ENCODE results near the gene DPP9.

DNA sequence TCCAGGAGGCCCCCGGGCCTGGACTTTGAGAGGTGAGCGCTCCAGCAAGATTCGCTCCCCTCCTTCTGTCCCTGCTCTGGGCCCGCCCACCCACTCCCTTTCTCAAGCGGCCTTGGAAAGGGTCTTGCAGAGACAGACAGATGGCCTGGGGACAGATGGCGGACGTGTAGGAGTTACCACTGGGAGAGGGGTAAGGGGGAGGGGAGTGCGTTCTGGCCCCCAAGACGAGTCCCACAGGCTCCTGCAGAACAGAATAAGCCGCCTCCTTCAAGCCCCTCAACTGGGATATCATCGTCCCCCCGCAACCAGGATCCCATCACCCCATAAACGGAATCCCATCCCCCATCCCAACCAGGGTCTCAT, 87.9 kb downstream of the DPP9 start:
- TF ChIP-seq, protein P1, sequence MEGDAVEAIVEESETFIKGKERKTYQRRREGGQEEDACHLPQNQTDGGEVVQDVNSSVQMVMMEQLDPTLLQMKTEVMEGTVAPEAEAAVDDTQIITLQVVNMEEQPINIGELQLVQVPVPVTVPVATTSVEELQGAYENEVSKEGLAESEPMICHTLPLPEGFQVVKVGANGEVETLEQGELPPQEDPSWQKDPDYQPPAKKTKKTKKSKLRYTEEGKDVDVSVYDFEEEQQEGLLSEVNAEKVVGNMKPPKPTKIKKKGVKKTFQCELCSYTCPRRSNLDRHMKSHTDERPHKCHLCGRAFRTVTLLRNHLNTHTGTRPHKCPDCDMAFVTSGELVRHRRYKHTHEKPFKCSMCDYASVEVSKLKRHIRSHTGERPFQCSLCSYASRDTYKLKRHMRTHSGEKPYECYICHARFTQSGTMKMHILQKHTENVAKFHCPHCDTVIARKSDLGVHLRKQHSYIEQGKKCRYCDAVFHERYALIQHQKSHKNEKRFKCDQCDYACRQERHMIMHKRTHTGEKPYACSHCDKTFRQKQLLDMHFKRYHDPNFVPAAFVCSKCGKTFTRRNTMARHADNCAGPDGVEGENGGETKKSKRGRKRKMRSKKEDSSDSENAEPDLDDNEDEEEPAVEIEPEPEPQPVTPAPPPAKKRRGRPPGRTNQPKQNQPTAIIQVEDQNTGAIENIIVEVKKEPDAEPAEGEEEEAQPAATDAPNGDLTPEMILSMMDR (IDR thresholded peaks at IDR 0.05): no peak
- no peak for TF ChIP-seq ZFX (IDR thresholded peaks at IDR 0.05; ENCODE audit: borderline replicate concordance)
